ENCODE results near the gene SH3BGRL2.
A peak's percentile ranks its signal among the peaks of the same experiment; 100 is the strongest.

SH3BGRL2 gene

GRCh38 chr6:79666634-79667033, 35.5 kb downstream of the SH3BGRL2 start:
- DNase-seq (ENCODE audit: low spot score) (no peak), ATAC-seq (ENCODE audit: low read depth) (no peak)
- TF ChIP-seq CTCF (IDR thresholded peaks at IDR 0.05; ENCODE audit: poor library complexity, severe bottlenecking) = no peak
- H3K4me3 ChIP-seq (ENCODE audit: severe bottlenecking) = no peak overlapping the region
- H3K27ac ChIP-seq (ENCODE audit: poor library complexity, severe bottlenecking) = no peak overlapping the region
- H3K9me3 ChIP-seq (ENCODE audit: severe bottlenecking) = no peaks in the 10 kb centered on the region
- H3K4me1 ChIP-seq (ENCODE audit: insufficient read depth, poor library complexity, severe bottlenecking) = peaks cover 8% of the 10 kb centered on the region
- no peaks in the 10 kb centered on the region for H3K36me3 ChIP-seq (ENCODE audit: low read depth)
- H3K27me3 ChIP-seq (ENCODE audit: insufficient read depth, poor library complexity, severe bottlenecking) = no peaks in the 10 kb centered on the region

- Histone ChIP-seq H3K27me3 (ENCODE audit: insufficient read depth, poor library complexity, severe bottlenecking) (no peaks in the 10 kb centered on the region), H3K9me3 (ENCODE audit: severe bottlenecking) (no peaks in the 10 kb centered on the region), H3K36me3 (ENCODE audit: low read depth) (no peaks in the 10 kb centered on the region), H3K27ac (ENCODE audit: poor library complexity, severe bottlenecking) (no peak overlapping the region), H3K4me1 (ENCODE audit: insufficient read depth, poor library complexity, severe bottlenecking) (peaks cover 14% of the 10 kb centered on the region), H3K4me3 (ENCODE audit: severe bottlenecking) (no peak overlapping the region)
- no peak for DNase-seq (ENCODE audit: low spot score)
- no peak for TF ChIP-seq CTCF (IDR thresholded peaks at IDR 0.05; ENCODE audit: poor library complexity, severe bottlenecking)
- no peak for ATAC-seq (ENCODE audit: low read depth)
Observed at GRCh38 chr6:79668381-79668780, 37.3 kb downstream of the SH3BGRL2 start.

- no peak overlapping the region for H3K4me3 ChIP-seq (ENCODE audit: severe bottlenecking)
Observed at GRCh38 chr6:79669766-79670165, 38.6 kb downstream of the SH3BGRL2 start.

GRCh38 chr6:79670789-79671188, 39.7 kb downstream of the SH3BGRL2 start:
- peaks cover 14% of the 10 kb centered on the region for H3K4me1 ChIP-seq (ENCODE audit: insufficient read depth, poor library complexity, severe bottlenecking)
- ATAC-seq (ENCODE audit: low read depth) (no peak), DNase-seq (ENCODE audit: low spot score) (no peak)
- H3K9me3 ChIP-seq (ENCODE audit: severe bottlenecking) = no peaks in the 10 kb centered on the region
- no peak overlapping the region for H3K4me3 ChIP-seq (ENCODE audit: severe bottlenecking)
- no peaks in the 10 kb centered on the region for H3K27me3 ChIP-seq (ENCODE audit: insufficient read depth, poor library complexity, severe bottlenecking)
- H3K36me3 ChIP-seq (ENCODE audit: low read depth) = no peaks in the 10 kb centered on the region
- no peak for TF ChIP-seq CTCF (IDR thresholded peaks at IDR 0.05; ENCODE audit: poor library complexity, severe bottlenecking)
- H3K27ac ChIP-seq (ENCODE audit: poor library complexity, severe bottlenecking) = peak overlapping the region; percentile 56

More at GRCh38 chr6:79669766-79670165, 38.6 kb downstream of the SH3BGRL2 start:
- Histone ChIP-seq H3K36me3 (ENCODE audit: low read depth) (no peaks in the 10 kb centered on the region), H3K9me3 (ENCODE audit: severe bottlenecking) (no peaks in the 10 kb centered on the region), H3K4me1 (ENCODE audit: insufficient read depth, poor library complexity, severe bottlenecking) (peaks cover 14% of the 10 kb centered on the region), H3K27me3 (ENCODE audit: insufficient read depth, poor library complexity, severe bottlenecking) (no peaks in the 10 kb centered on the region), H3K27ac (ENCODE audit: poor library complexity, severe bottlenecking) (no peak overlapping the region)
- ATAC-seq (ENCODE audit: low read depth) = no peak
- DNase-seq (ENCODE audit: low spot score) = no peak
- TF ChIP-seq CTCF (IDR thresholded peaks at IDR 0.05; ENCODE audit: poor library complexity, severe bottlenecking) = no peak

- Histone ChIP-seq H3K4me3 (ENCODE audit: severe bottlenecking) (no peak overlapping the region), H3K27me3 (ENCODE audit: insufficient read depth, poor library complexity, severe bottlenecking) (no peaks in the 10 kb centered on the region), H3K36me3 (ENCODE audit: low read depth) (no peaks in the 10 kb centered on the region), H3K9me3 (ENCODE audit: severe bottlenecking) (no peaks in the 10 kb centered on the region), H3K27ac (ENCODE audit: poor library complexity, severe bottlenecking) (peak overlapping the region; percentile 56), H3K4me1 (ENCODE audit: insufficient read depth, poor library complexity, severe bottlenecking) (peaks cover 14% of the 10 kb centered on the region)
- TF ChIP-seq CTCF (IDR thresholded peaks at IDR 0.05; ENCODE audit: poor library complexity, severe bottlenecking) = no peak
- DNase-seq (ENCODE audit: low spot score) (peak; percentile 64), ATAC-seq (ENCODE audit: low read depth) (peak; percentile 96)
Observed at GRCh38 chr6:79671600-79672266, 40.6 kb downstream of the SH3BGRL2 start.

Data from RWPE2 (cell line).